ENCODE data around the gene HAL.
"Not testable (repeated sequence)": the region's sequence is repeated elsewhere in the genome, so short reads cannot be mapped to it uniquely, and the experiment has no call there.

HAL gene

DNA sequence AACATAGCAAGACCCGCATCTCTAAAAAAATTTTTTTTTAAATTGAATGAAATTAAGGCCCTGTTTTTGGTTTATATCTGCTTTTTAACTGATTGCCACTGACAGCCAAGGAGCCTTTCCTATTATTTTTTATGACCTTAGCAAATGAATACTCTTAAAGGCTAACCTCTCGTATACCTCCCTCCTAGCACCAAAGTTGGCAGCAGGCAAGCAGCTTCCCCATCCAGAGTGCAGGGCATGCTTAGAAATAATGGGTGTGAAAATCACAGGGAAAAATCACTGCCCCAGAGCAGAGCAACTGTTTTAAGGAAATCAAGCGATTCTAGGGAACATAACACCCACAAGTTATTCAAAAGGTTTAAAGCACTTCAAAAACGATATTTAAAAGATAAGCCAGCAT lies 20.7 kb downstream of the HAL start:
- Mint-ChIP-seq H3K27me3 (no peaks in the 10 kb centered on the region), H3K36me3 (ENCODE audit: low read depth) (peaks cover 5% of the 10 kb centered on the region), H3K4me3 (no peak overlapping the region), H3K27ac (no peak overlapping the region), H3K4me1 (ENCODE audit: low read depth) (no peaks in the 10 kb centered on the region), H3K9me3 (no peaks in the 10 kb centered on the region)

GRCh38 chr12:95974358-95974757 lies 21.8 kb downstream of the HAL start:
- Mint-ChIP-seq H3K27me3 (no peaks in the 10 kb centered on the region), H3K36me3 (ENCODE audit: low read depth) (peaks cover 5% of the 10 kb centered on the region), H3K4me1 (ENCODE audit: low read depth) (no peaks in the 10 kb centered on the region), H3K9me3 (no peaks in the 10 kb centered on the region), H3K27ac (no peak overlapping the region), H3K4me3 (no peak overlapping the region)

- Mint-ChIP-seq H3K27ac (no peak overlapping the region), H3K36me3 (ENCODE audit: low read depth) (peaks cover 5% of the 10 kb centered on the region), H3K4me3 (no peak overlapping the region), H3K27me3 (no peaks in the 10 kb centered on the region), H3K4me1 (ENCODE audit: low read depth) (no peaks in the 10 kb centered on the region), H3K9me3 (no peaks in the 10 kb centered on the region)
Measured at GRCh38 chr12:95972832-95973456, 23.2 kb downstream of the HAL start.

GRCh38 chr12:95970905-95971304 lies 25.2 kb downstream of the HAL start:
- Mint-ChIP-seq H3K4me3 (no peak overlapping the region), H3K27me3 (no peaks in the 10 kb centered on the region), H3K27ac (no peak overlapping the region)

GRCh38 chr12:95969116-95969515 lies 27.0 kb downstream of the HAL start:
- H3K4me3 Mint-ChIP-seq; H3K27me3 Mint-ChIP-seq; H3K4me1 Mint-ChIP-seq (ENCODE audit: low read depth); H3K9me3 Mint-ChIP-seq; H3K27ac Mint-ChIP-seq; H3K36me3 Mint-ChIP-seq (ENCODE audit: low read depth): not testable (repeated sequence)

More at GRCh38 chr12:95970905-95971304, 25.2 kb downstream of the HAL start:
- Mint-ChIP-seq H3K4me1 (ENCODE audit: low read depth) (no peaks in the 10 kb centered on the region), H3K36me3 (ENCODE audit: low read depth) (peaks cover 9% of the 10 kb centered on the region), H3K9me3 (no peaks in the 10 kb centered on the region)

GRCh38 chr12:95967301-95967700 lies 28.8 kb downstream of the HAL start:
- Mint-ChIP-seq H3K4me3 (no peak overlapping the region), H3K27me3 (no peaks in the 10 kb centered on the region), H3K9me3 (no peaks in the 10 kb centered on the region), H3K27ac (no peak overlapping the region), H3K4me1 (ENCODE audit: low read depth) (no peaks in the 10 kb centered on the region), H3K36me3 (ENCODE audit: low read depth) (peaks cover 5% of the 10 kb centered on the region)

DNA sequence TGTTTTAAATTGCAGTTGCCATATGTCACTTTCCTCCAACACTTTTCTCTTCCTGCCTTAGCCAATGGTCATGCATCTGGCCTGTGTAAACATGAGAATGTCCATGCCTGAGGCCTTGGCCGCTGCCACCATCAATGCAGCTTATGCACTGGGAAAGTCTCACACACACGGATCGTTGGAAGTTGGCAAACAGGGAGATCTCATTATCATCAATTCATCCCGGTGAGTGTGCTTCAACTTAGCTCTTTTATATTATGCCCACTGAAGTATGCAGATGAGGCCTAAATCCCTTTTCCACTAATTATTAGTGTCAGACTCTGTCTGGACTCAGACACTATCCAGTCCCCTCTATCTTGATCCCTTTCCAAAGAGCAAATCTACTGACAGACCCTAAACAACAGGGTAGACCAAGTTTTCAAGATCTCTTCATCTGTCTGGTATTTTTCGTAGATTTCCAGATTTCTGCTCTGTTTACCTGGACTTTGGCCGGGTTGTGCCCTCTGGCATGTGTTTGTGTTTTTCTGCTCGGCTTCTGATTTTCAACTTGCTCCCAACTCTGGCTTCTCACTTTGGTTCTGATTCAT lies 29.8 kb downstream of the HAL start:
- H3K4me1 Mint-ChIP-seq (ENCODE audit: low read depth): no peaks in the 10 kb centered on the region
- H3K27ac Mint-ChIP-seq: no peak overlapping the region
- H3K27me3 Mint-ChIP-seq: no peaks in the 10 kb centered on the region
- H3K4me3 Mint-ChIP-seq: no peak overlapping the region
- no peaks in the 10 kb centered on the region for H3K9me3 Mint-ChIP-seq
- peaks cover 5% of the 10 kb centered on the region for H3K36me3 Mint-ChIP-seq (ENCODE audit: low read depth)

- Mint-ChIP-seq H3K27me3 (no peaks in the 10 kb centered on the region), H3K9me3 (no peaks in the 10 kb centered on the region), H3K4me3 (no peak overlapping the region), H3K36me3 (ENCODE audit: low read depth) (peaks cover 5% of the 10 kb centered on the region), H3K4me1 (ENCODE audit: low read depth) (no peaks in the 10 kb centered on the region), H3K27ac (no peak overlapping the region)
Measured at GRCh38 chr12:95963096-95963495, 33.0 kb downstream of the HAL start.

DNA sequence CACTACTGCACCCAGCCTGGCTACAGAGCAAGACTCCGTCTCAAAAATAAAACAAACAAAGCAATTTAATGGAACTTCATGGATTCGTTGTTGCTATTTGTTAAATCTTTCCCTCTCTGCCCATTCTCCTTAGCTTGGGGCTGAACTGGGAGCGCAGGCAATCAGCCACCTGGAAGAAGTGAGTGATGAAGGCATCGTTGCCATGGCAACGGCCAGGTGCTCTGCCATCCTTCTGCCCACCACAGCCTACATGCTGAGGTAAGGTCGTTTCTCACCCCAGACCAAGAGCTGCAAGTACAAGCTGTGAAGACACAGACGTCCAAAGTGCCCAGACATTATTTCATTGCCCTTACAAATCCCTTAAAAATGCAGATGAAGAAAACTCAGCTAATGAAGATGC lies 33.9 kb downstream of the HAL start:
- Mint-ChIP-seq H3K4me1 (ENCODE audit: low read depth) (no peaks in the 10 kb centered on the region), H3K9me3 (no peaks in the 10 kb centered on the region), H3K27me3 (no peaks in the 10 kb centered on the region), H3K36me3 (ENCODE audit: low read depth) (peaks cover 5% of the 10 kb centered on the region), H3K4me3 (no peak overlapping the region), H3K27ac (no peak overlapping the region)

GRCh38 chr12:95960241-95960640 lies 35.9 kb downstream of the HAL start:
- Mint-ChIP-seq H3K27ac (no peak overlapping the region), H3K9me3 (no peaks in the 10 kb centered on the region), H3K27me3 (no peaks in the 10 kb centered on the region), H3K4me1 (ENCODE audit: low read depth) (no peaks in the 10 kb centered on the region), H3K4me3 (no peak overlapping the region), H3K36me3 (ENCODE audit: low read depth) (no peaks in the 10 kb centered on the region)

- H3K4me3 Mint-ChIP-seq: no peak overlapping the region
- no peaks in the 10 kb centered on the region for H3K9me3 Mint-ChIP-seq
- H3K4me1 Mint-ChIP-seq (ENCODE audit: low read depth): no peaks in the 10 kb centered on the region
- H3K36me3 Mint-ChIP-seq (ENCODE audit: low read depth): no peaks in the 10 kb centered on the region
- no peaks in the 10 kb centered on the region for H3K27me3 Mint-ChIP-seq
- H3K27ac Mint-ChIP-seq: no peak overlapping the region
Measured at GRCh38 chr12:95959107-95959506, 37.0 kb downstream of the HAL start.

- no peak overlapping the region for H3K4me3 Mint-ChIP-seq
- no peaks in the 10 kb centered on the region for H3K36me3 Mint-ChIP-seq (ENCODE audit: low read depth)
- H3K4me1 Mint-ChIP-seq (ENCODE audit: low read depth): no peaks in the 10 kb centered on the region
- H3K27me3 Mint-ChIP-seq: no peaks in the 10 kb centered on the region
- no peak overlapping the region for H3K27ac Mint-ChIP-seq
- no peaks in the 10 kb centered on the region for H3K9me3 Mint-ChIP-seq
Measured at GRCh38 chr12:95956557-95957145, 39.5 kb downstream of the HAL start.

- peaks cover 7% of the 10 kb centered on the region for H3K27me3 Mint-ChIP-seq
- H3K4me1 Mint-ChIP-seq (ENCODE audit: low read depth): no peaks in the 10 kb centered on the region
- H3K27ac Mint-ChIP-seq: no peak overlapping the region
- H3K36me3 Mint-ChIP-seq (ENCODE audit: low read depth): no peaks in the 10 kb centered on the region
- no peak overlapping the region for H3K4me3 Mint-ChIP-seq
- H3K9me3 Mint-ChIP-seq: no peaks in the 10 kb centered on the region
Measured at GRCh38 chr12:95955549-95956159, 40.5 kb downstream of the HAL start.

- Mint-ChIP-seq H3K4me1 (ENCODE audit: low read depth) (no peaks in the 10 kb centered on the region), H3K9me3 (no peaks in the 10 kb centered on the region), H3K36me3 (ENCODE audit: low read depth) (no peaks in the 10 kb centered on the region), H3K27ac (no peak overlapping the region), H3K4me3 (no peak overlapping the region), H3K27me3 (peaks cover 16% of the 10 kb centered on the region)
Measured at GRCh38 chr12:95953000-95953399, 43.1 kb downstream of the HAL start.

GRCh38 chr12:95951515-95951914 lies 44.6 kb downstream of the HAL start:
- Mint-ChIP-seq H3K4me1 (ENCODE audit: low read depth) (no peaks in the 10 kb centered on the region), H3K36me3 (ENCODE audit: low read depth) (no peaks in the 10 kb centered on the region), H3K4me3 (no peak overlapping the region), H3K27me3 (peaks cover 16% of the 10 kb centered on the region), H3K27ac (no peak overlapping the region), H3K9me3 (no peaks in the 10 kb centered on the region)

Measured in stimulated activated naive CD8-positive, alpha-beta T cell treated with anti-CD3 and anti-CD28 coated beads, Interleukin-15, Interleukin-2, amounts not matched to agents 100 ng/mL and 50 ng/mL, for 24 hours (primary cell).